Smooth muscle cell of the brain vasculature (primary cell): ENCODE results near the gene TMEM19.

ENCODE experiments used
- DNase-seq: peaks from one replicate; pipeline ENCODE4 v3.0.0-alpha.2; 2012; ENCODE audit warnings: low read depth, low spot score

The TMEM19 gene

GRCh38 chr12:71685914-71686657 is at the start of gene TMEM19:
TSS of gene TMEM19 (plus strand) at chr12:71686082. CDS start at chr12:71686681, 599 bp downstream.
- DNase-seq, result peak; percentile 71

- DNase-seq, result peak; percentile 26
These were observed 49.2 kb upstream of the TMEM19 start for GRCh38 chr12:71636704-71637115.

GRCh38 chr12:71638499-71638898 is 47.4 kb upstream of the TMEM19 start:
- no peak for DNase-seq

GRCh38 chr12:71639341-71639760 is 46.5 kb upstream of the TMEM19 start:
- DNase-seq, result no peak

- no peak for DNase-seq
These were observed 45.6 kb upstream of the TMEM19 start for GRCh38 chr12:71640316-71640715.

GRCh38 chr12:71641390-71641789 is 44.5 kb upstream of the TMEM19 start:
- DNase-seq, result no peak

GRCh38 chr12:71642264-71642663 is 43.6 kb upstream of the TMEM19 start:
- no peak for DNase-seq

GRCh38 chr12:71645268-71645667 is 40.6 kb upstream of the TMEM19 start:
- no peak for DNase-seq

- no peak for DNase-seq
These were observed 39.4 kb upstream of the TMEM19 start for GRCh38 chr12:71646512-71646911.

GRCh38 chr12:71648537-71648936 is 37.3 kb upstream of the TMEM19 start:
- no peak for DNase-seq

GRCh38 chr12:71649401-71649800 is 36.5 kb upstream of the TMEM19 start:
- DNase-seq, result no peak

GRCh38 chr12:71652656-71653055 is 33.2 kb upstream of the TMEM19 start:
- DNase-seq, result no peak

- DNase-seq, result no peak
These were observed 32.7 kb upstream of the TMEM19 start for GRCh38 chr12:71653137-71653536.

- no peak for DNase-seq
These were observed 31.7 kb upstream of the TMEM19 start for GRCh38 chr12:71654200-71654599.

GRCh38 chr12:71655495-71655894 is 30.4 kb upstream of the TMEM19 start:
- no peak for DNase-seq

- no peak for DNase-seq
These were observed 30.0 kb upstream of the TMEM19 start for GRCh38 chr12:71655907-71656306.

- DNase-seq, result no peak
These were observed 29.1 kb upstream of the TMEM19 start for GRCh38 chr12:71656740-71657139.

- DNase-seq, result no peak
These were observed 23.8 kb upstream of the TMEM19 start for GRCh38 chr12:71661977-71662530.

- peak; percentile 6 for DNase-seq
These were observed 22.9 kb upstream of the TMEM19 start for GRCh38 chr12:71662849-71663560.

GRCh38 chr12:71663561-71664410 is 22.1 kb upstream of the TMEM19 start, which contains the start of the genes THAP2 and ZFC3H1:
TSS of gene THAP2 (plus strand) at chr12:71664301. CDS start at chr12:71664510, 209 bp downstream.
TSS of gene ZFC3H1 (minus strand) at chr12:71663848. CDS start at chr12:71663610, 238 bp downstream.
- DNase-seq, result peak; percentile 96

GRCh38 chr12:71664411-71665089 is 21.3 kb upstream of the TMEM19 start:
- no peak for DNase-seq
